ENCODE measurements around the gene FCRLB. TPM values are rescaled to one million over a fixed set of nuclear protein-coding genes. Genes with fewer than 3 reads are reported as not detected.

The FCRLB gene
- total and polyA plus RNA-seq, 2 of the 13 experiments (the other 11 are each of a cell fraction or from before 2014, with no cell fraction given) = 0.08 to 0.11 TPM

DNA sequence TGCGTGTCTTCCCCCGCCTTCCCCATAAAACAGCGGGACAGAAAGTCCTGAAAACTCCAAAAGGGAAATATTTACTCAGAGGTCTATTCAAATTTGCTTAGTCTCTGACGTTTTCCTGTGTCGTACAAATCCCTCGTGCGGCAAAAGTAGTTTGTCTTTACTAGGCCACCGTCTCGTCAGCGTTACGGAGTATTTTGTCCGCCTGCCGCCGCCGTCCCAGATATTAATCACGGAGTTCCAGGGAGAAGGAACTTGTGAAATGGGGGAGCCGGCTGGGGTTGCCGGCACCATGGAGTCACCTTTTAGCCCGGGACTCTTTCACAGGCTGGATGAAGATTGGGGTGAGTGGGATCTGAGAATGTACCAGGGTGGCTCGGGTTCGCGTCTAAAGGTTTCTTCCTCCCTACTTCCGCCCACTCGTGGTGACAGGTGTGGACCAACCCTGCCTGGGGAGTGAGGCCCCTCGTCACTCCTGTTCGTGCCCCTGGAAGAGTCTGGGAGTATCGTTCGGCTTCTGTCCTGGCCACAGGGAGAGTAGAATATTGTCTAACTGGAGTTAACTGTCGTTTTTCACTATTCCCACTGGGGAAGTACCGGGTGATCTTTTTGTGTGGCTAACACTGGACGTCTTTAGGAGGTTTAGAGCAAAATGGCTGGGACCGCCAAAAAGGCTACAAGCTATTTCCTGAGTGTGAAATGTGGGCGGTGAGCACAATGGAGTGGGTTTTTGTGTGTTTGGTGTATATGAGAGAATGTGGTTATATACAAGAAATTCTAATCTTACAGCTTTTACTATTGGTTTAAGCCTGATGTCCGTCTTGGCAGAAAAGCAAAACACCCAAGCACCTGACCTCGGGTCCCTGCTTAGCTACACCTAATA is 45.0 kb downstream of the FCRLB start, which contains the start of gene ATF6 (continued):
- TF ChIP-seq SP4 (CRISPR knock-in tag; IDR thresholded peaks at IDR 0.05) (peak; percentile 54), ZNF138 (CRISPR knock-in tag; IDR thresholded peaks at IDR 0.05; ENCODE audit: low read depth) (no peak), HMGA1 (CRISPR knock-in tag; conservative IDR thresholded peaks at IDR 0.05) (no peak), MYC (CRISPR knock-in tag; IDR thresholded peaks at IDR 0.05; ENCODE audit: borderline replicate concordance) (peak; percentile 57; the same call in 1 of the 2 replicates), ZNF232 (CRISPR knock-in tag; IDR thresholded peaks at IDR 0.05; ENCODE audit: borderline replicate concordance) (no peak; the same call in 1 of the 2 replicates), ZMYM3 (CRISPR knock-in tag; IDR thresholded peaks at IDR 0.05) (peak; percentile 55; the same call in 1 of the 2 replicates), RFXANK (CRISPR knock-in tag; IDR thresholded peaks at IDR 0.05) (0 out of 2 replicates have a peak, but pooled peaks have one; percentile 43), RCOR2 (CRISPR knock-in tag; IDR thresholded peaks at IDR 0.05) (no peak; the same call in 1 of the 2 replicates), MAF1 (CRISPR knock-in tag; IDR thresholded peaks at IDR 0.05; ENCODE audit: borderline replicate concordance) (no peak), SOX13 (IDR thresholded peaks at IDR 0.05) (no peak), SOX13 (CRISPR knock-in tag; conservative IDR thresholded peaks at IDR 0.05 in 1 of 2, IDR thresholded peaks at IDR 0.05 in 1 of 2) (peak in 1 of 2 experiments; percentile 71; a peak in 2 of 4 replicates)
- TF ChIP-seq, protein P1, sequence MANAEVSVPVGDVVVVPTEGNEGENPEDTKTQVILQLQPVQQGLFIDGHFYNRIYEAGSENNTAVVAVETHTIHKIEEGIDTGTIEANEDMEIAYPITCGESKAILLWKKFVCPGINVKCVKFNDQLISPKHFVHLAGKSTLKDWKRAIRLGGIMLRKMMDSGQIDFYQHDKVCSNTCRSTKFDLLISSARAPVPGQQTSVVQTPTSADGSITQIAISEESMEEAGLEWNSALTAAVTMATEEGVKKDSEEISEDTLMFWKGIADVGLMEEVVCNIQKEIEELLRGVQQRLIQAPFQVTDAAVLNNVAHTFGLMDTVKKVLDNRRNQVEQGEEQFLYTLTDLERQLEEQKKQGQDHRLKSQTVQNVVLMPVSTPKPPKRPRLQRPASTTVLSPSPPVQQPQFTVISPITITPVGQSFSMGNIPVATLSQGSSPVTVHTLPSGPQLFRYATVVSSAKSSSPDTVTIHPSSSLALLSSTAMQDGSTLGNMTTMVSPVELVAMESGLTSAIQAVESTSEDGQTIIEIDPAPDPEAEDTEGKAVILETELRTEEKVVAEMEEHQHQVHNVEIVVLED (CRISPR knock-in tag; IDR thresholded peaks at IDR 0.05; ENCODE audit: borderline replicate concordance) = peak; percentile 82
- TF ChIP-seq, protein P2, sequence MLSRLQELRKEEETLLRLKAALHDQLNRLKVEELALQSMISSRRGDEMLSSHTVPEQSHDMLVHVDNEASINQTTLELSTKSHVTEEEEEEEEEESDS (CRISPR knock-in tag; IDR thresholded peaks at IDR 0.05; ENCODE audit: borderline replicate concordance) = no peak
- TF ChIP-seq, protein P3, sequence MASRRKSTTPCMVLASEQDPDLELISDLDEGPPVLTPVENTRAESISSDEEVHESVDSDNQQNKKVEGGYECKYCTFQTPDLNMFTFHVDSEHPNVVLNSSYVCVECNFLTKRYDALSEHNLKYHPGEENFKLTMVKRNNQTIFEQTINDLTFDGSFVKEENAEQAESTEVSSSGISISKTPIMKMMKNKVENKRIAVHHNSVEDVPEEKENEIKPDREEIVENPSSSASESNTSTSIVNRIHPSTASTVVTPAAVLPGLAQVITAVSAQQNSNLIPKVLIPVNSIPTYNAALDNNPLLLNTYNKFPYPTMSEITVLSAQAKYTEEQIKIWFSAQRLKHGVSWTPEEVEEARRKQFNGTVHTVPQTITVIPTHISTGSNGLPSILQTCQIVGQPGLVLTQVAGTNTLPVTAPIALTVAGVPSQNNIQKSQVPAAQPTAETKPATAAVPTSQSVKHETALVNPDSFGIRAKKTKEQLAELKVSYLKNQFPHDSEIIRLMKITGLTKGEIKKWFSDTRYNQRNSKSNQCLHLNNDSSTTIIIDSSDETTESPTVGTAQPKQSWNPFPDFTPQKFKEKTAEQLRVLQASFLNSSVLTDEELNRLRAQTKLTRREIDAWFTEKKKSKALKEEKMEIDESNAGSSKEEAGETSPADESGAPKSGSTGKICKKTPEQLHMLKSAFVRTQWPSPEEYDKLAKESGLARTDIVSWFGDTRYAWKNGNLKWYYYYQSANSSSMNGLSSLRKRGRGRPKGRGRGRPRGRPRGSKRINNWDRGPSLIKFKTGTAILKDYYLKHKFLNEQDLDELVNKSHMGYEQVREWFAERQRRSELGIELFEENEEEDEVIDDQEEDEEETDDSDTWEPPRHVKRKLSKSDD (CRISPR knock-in tag; IDR thresholded peaks at IDR 0.05; ENCODE audit: low read depth) = peak; percentile 79
- TF ChIP-seq, protein P4, sequence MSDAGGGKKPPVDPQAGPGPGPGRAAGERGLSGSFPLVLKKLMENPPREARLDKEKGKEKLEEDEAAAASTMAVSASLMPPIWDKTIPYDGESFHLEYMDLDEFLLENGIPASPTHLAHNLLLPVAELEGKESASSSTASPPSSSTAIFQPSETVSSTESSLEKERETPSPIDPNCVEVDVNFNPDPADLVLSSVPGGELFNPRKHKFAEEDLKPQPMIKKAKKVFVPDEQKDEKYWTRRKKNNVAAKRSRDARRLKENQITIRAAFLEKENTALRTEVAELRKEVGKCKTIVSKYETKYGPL (CRISPR knock-in tag; IDR thresholded peaks at IDR 0.05) = no peak
- TF ChIP-seq, protein P5, sequence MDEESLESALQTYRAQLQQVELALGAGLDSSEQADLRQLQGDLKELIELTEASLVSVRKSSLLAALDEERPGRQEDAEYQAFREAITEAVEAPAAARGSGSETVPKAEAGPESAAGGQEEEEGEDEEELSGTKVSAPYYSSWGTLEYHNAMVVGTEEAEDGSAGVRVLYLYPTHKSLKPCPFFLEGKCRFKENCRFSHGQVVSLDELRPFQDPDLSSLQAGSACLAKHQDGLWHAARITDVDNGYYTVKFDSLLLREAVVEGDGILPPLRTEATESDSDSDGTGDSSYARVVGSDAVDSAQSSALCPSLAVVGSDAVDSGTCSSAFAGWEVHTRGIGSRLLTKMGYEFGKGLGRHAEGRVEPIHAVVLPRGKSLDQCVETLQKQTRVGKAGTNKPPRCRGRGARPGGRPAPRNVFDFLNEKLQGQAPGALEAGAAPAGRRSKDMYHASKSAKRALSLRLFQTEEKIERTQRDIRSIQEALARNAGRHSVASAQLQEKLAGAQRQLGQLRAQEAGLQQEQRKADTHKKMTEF (CRISPR knock-in tag; IDR thresholded peaks at IDR 0.05) = peak; percentile 86
- TF ChIP-seq, protein P6, sequence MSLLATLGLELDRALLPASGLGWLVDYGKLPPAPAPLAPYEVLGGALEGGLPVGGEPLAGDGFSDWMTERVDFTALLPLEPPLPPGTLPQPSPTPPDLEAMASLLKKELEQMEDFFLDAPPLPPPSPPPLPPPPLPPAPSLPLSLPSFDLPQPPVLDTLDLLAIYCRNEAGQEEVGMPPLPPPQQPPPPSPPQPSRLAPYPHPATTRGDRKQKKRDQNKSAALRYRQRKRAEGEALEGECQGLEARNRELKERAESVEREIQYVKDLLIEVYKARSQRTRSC (CRISPR knock-in tag; IDR thresholded peaks at IDR 0.05; ENCODE audit: low read depth) = no peak

Data from HepG2 (cell line).